MM.1S (cell line): ENCODE data around the gene PITPNM1.
"Not testable (repeated sequence)": the region's sequence is repeated elsewhere in the genome, so short reads cannot be mapped to it uniquely, and the experiment has no call there.

Experiments
- CTCF ChIP-seq: fragments of 300-600 bp; sonication (generic); IDR thresholded peaks from 2 replicates; pipeline ENCODE4 v1.5.1; 2016; ENCODE audit warnings: antibody characterized with exemption, low read length, mixed read lengths
- EZH2 ChIP-seq: fragments of 300-600 bp; sonication (generic); optimal IDR thresholded peaks from 2 replicates; pipeline ENCODE3; 2017; ENCODE audit warnings: low read depth, mild to moderate bottlenecking, antibody characterized with exemption, low read length, mixed read lengths

GRCh38 chr11:67485873-67486361 is 19.2 kb downstream of the PITPNM1 start:
- TF ChIP-seq EZH2, CTCF: not testable (repeated sequence)
